Ishikawa (cell line): ENCODE results near the gene SLC39A10.

ENCODE experiments used
- CEBPB ChIP-seq: IDR thresholded peaks from 2 replicates; pipeline ENCODE4 v1.6.1; 2012
- CREB1 ChIP-seq: IDR thresholded peaks from 2 replicates; pipeline ENCODE4 v1.6.1; 2012; ENCODE audit warnings: low read depth
- EGR1 ChIP-seq: IDR thresholded peaks from 2 replicates; pipeline ENCODE4 v1.6.1; 2012
- EP300 ChIP-seq: IDR thresholded peaks from 2 replicates; pipeline ENCODE4 v1.6.1; 2012; ENCODE audit warnings: borderline replicate concordance
- FOXM1 ChIP-seq: IDR thresholded peaks from 2 replicates; pipeline ENCODE4 v1.6.1; 2012; ENCODE audit warnings: low read depth, borderline replicate concordance
- NFIC ChIP-seq: IDR thresholded peaks from 2 replicates; pipeline ENCODE4 v1.6.1; 2012
- RAD21 ChIP-seq: IDR thresholded peaks from 2 replicates; pipeline ENCODE4 v1.6.1; 2012; ENCODE audit warnings: low read depth
- TAF1 ChIP-seq: IDR thresholded peaks from 2 replicates; pipeline ENCODE4 v1.6.1; 2012; ENCODE audit warnings: low read depth, mild to moderate bottlenecking
- TCF12 ChIP-seq: IDR thresholded peaks from 2 replicates; pipeline ENCODE4 v1.6.1; 2012; ENCODE audit warnings: low read depth
- TEAD4 ChIP-seq: IDR thresholded peaks from 2 replicates; pipeline ENCODE4 v1.6.1; 2012
- USF1 ChIP-seq: IDR thresholded peaks from 2 replicates; pipeline ENCODE4 v1.6.1; 2012
- YY1 ChIP-seq: IDR thresholded peaks from 2 replicates; pipeline ENCODE4 v1.6.1; 2012; ENCODE audit warnings: low read depth
- ZBTB7A ChIP-seq: IDR thresholded peaks from 2 replicates; pipeline ENCODE4 v1.6.1; 2012; ENCODE audit warnings: low read depth
- TF ChIP-seq, protein P1 (sequence below): IDR thresholded peaks from 2 replicates; pipeline ENCODE4 v1.6.1; 2012; ENCODE audit warnings: low read depth, mild to moderate bottlenecking
- TF ChIP-seq, protein P2 (sequence below): IDR thresholded peaks from 2 replicates; pipeline ENCODE4 v1.6.1; 2012

Gene SLC39A10

DNA sequence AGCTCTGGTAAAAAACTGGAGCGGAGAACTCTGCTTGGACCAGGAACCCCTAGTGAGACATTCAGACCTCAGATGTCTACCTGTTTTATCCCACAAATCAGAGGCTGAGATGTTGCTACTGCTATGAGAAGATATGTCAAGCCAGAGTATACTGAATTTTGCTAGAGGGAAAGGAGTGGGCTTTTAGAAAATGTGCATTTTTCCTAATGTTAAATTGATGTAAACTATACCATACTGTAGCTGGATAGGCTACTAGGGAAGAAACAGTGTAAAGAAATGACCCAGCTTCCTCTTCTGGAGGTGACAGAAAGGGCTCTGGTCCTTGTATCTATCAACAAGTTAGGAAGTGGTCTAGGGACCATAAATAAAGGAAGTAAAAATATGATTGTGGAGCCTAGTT lies 65.0 kb downstream of the SLC39A10 start:
- TF ChIP-seq YY1 (no peak), EGR1 (no peak)

GRCh38 chr2:195727106-195727505 lies 70.1 kb downstream of the SLC39A10 start:
- TF ChIP-seq EGR1, result no peak
- TF ChIP-seq ZBTB7A, result no peak
- no peak for TF ChIP-seq CEBPB
- TF ChIP-seq NFIC, result no peak
- no peak for TF ChIP-seq TEAD4
- TF ChIP-seq CREB1, result no peak
- TF ChIP-seq, protein P1, sequence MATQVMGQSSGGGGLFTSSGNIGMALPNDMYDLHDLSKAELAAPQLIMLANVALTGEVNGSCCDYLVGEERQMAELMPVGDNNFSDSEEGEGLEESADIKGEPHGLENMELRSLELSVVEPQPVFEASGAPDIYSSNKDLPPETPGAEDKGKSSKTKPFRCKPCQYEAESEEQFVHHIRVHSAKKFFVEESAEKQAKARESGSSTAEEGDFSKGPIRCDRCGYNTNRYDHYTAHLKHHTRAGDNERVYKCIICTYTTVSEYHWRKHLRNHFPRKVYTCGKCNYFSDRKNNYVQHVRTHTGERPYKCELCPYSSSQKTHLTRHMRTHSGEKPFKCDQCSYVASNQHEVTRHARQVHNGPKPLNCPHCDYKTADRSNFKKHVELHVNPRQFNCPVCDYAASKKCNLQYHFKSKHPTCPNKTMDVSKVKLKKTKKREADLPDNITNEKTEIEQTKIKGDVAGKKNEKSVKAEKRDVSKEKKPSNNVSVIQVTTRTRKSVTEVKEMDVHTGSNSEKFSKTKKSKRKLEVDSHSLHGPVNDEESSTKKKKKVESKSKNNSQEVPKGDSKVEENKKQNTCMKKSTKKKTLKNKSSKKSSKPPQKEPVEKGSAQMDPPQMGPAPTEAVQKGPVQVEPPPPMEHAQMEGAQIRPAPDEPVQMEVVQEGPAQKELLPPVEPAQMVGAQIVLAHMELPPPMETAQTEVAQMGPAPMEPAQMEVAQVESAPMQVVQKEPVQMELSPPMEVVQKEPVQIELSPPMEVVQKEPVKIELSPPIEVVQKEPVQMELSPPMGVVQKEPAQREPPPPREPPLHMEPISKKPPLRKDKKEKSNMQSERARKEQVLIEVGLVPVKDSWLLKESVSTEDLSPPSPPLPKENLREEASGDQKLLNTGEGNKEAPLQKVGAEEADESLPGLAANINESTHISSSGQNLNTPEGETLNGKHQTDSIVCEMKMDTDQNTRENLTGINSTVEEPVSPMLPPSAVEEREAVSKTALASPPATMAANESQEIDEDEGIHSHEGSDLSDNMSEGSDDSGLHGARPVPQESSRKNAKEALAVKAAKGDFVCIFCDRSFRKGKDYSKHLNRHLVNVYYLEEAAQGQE, result no peak
- TF ChIP-seq USF1, result no peak
- TF ChIP-seq FOXM1, result no peak
- no peak for TF ChIP-seq EP300

GRCh38 chr2:195730912-195731311 lies 73.9 kb downstream of the SLC39A10 start:
- TF ChIP-seq YY1 (no peak), NFIC (no peak), USF1 (no peak), EP300 (no peak), ZBTB7A (no peak), TCF12 (no peak), TEAD4 (no peak), CEBPB (no peak), TAF1 (no peak), RAD21 (no peak), CREB1 (no peak)
- TF ChIP-seq, protein P1, result no peak
- TF ChIP-seq, protein P2, sequence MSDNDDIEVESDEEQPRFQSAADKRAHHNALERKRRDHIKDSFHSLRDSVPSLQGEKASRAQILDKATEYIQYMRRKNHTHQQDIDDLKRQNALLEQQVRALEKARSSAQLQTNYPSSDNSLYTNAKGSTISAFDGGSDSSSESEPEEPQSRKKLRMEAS, result no peak

- TF ChIP-seq, protein P1, result no peak
- no peak for TF ChIP-seq TEAD4
- no peak for TF ChIP-seq EGR1
- no peak for TF ChIP-seq EP300
- TF ChIP-seq TCF12, result no peak
These were observed 75.5 kb downstream of the SLC39A10 start for GRCh38 chr2:195732574-195732973.

- no peak for TF ChIP-seq CREB1
- no peak for TF ChIP-seq EP300
- TF ChIP-seq NFIC, result no peak
- no peak for TF ChIP-seq RAD21
These were observed 76.8 kb downstream of the SLC39A10 start for GRCh38 chr2:195733831-195734230.

DNA sequence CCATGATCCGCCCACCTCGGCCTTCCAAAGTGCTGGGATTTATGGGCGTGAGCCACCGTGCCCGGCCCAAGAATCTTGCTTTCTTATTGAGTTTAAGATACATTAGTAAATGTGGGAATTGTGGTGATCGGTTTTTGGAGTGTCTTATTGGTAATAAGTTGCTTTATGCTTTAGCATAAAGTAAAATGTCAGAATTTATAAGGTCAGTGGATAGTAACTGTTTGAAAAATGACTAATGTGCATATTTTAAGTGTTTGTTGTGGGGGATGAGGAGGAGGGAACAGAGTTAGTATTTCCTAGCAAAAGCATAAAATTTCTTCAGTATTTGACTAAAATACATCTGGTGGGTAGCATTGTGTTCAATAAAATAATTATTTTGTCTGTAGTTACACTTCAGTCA lies 77.4 kb downstream of the SLC39A10 start:
- TF ChIP-seq NFIC (no peak), FOXM1 (no peak)
